ENCODE results near the gene UBE2L5.

The UBE2L5 gene

DNA sequence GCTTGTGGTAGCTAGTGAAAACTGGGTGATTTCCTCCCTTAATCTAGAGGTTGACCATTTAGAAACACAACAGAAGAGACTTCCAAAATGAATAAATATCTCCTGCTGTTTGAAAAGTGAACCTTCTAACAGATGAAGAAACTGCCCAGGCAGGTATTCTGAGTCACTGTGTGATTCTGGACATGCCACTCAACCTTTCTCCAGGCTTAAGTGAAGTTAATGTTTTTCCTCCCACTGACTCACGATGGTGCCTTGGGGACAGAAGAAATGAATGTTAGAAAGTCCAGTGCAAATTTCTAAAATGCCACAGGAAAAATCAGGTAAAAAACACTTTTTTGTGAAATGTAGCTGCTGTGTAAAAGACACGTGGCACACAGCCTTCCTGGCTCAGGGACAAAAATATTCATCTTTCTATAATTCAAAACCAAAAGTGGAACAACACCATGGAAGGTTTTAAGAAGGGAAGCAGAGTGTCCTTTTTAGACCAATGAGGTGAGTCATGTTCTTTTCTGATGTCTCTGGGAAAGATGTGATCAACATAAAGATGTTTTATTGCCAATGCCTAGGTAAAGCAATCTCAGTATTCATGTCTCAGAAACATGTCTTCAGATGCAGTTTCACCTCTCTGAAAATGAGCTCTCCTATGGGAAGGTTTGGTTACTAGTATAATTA lies 9.1 kb downstream of the UBE2L5 start:
- no peak for TF ChIP-seq GLIS3 (CRISPR knock-in tag; IDR thresholded peaks at IDR 0.05)
- TF ChIP-seq, protein P1, sequence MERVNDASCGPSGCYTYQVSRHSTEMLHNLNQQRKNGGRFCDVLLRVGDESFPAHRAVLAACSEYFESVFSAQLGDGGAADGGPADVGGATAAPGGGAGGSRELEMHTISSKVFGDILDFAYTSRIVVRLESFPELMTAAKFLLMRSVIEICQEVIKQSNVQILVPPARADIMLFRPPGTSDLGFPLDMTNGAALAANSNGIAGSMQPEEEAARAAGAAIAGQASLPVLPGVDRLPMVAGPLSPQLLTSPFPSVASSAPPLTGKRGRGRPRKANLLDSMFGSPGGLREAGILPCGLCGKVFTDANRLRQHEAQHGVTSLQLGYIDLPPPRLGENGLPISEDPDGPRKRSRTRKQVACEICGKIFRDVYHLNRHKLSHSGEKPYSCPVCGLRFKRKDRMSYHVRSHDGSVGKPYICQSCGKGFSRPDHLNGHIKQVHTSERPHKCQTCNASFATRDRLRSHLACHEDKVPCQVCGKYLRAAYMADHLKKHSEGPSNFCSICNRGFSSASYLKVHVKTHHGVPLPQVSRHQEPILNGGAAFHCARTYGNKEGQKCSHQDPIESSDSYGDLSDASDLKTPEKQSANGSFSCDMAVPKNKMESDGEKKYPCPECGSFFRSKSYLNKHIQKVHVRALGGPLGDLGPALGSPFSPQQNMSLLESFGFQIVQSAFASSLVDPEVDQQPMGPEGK (CRISPR knock-in tag; IDR thresholded peaks at IDR 0.05; ENCODE audit: borderline replicate concordance) = no peak
- TF ChIP-seq BACH2 (CRISPR knock-in tag; IDR thresholded peaks at IDR 0.05; ENCODE audit: borderline replicate concordance) = no peak
- TF ChIP-seq ZFP3 (CRISPR knock-in tag; IDR thresholded peaks at IDR 0.05) = no peak
- TF ChIP-seq ZNF70 (CRISPR knock-in tag; IDR thresholded peaks at IDR 0.05) = no peak
- TF ChIP-seq ZNF8 (CRISPR knock-in tag; IDR thresholded peaks at IDR 0.05) = no peak
- TF ChIP-seq, protein P2, sequence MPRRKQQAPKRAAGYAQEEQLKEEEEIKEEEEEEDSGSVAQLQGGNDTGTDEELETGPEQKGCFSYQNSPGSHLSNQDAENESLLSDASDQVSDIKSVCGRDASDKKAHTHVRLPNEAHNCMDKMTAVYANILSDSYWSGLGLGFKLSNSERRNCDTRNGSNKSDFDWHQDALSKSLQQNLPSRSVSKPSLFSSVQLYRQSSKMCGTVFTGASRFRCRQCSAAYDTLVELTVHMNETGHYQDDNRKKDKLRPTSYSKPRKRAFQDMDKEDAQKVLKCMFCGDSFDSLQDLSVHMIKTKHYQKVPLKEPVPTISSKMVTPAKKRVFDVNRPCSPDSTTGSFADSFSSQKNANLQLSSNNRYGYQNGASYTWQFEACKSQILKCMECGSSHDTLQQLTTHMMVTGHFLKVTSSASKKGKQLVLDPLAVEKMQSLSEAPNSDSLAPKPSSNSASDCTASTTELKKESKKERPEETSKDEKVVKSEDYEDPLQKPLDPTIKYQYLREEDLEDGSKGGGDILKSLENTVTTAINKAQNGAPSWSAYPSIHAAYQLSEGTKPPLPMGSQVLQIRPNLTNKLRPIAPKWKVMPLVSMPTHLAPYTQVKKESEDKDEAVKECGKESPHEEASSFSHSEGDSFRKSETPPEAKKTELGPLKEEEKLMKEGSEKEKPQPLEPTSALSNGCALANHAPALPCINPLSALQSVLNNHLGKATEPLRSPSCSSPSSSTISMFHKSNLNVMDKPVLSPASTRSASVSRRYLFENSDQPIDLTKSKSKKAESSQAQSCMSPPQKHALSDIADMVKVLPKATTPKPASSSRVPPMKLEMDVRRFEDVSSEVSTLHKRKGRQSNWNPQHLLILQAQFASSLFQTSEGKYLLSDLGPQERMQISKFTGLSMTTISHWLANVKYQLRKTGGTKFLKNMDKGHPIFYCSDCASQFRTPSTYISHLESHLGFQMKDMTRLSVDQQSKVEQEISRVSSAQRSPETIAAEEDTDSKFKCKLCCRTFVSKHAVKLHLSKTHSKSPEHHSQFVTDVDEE (CRISPR knock-in tag; IDR thresholded peaks at IDR 0.05) = no peak
- TF ChIP-seq ZNF565 (CRISPR knock-in tag; conservative IDR thresholded peaks at IDR 0.05; ENCODE audit: low read depth) = no peak
- no peak for TF ChIP-seq ISL1 (CRISPR knock-in tag; IDR thresholded peaks at IDR 0.05)
- TF ChIP-seq PPARA (CRISPR knock-in tag; IDR thresholded peaks at IDR 0.05; ENCODE audit: borderline replicate concordance) = no peak
- TF ChIP-seq TCF4 (CRISPR knock-in tag; IDR thresholded peaks at IDR 0.05; ENCODE audit: borderline replicate concordance) = no peak
- no peak for TF ChIP-seq CSDC2 (CRISPR knock-in tag; IDR thresholded peaks at IDR 0.05)
- no peak for TF ChIP-seq OSR1 (CRISPR knock-in tag; IDR thresholded peaks at IDR 0.05)
- no peak for TF ChIP-seq ESRRG (CRISPR knock-in tag; IDR thresholded peaks at IDR 0.05)
- TF ChIP-seq RARB (CRISPR knock-in tag; IDR thresholded peaks at IDR 0.05) = no peak
- TF ChIP-seq, protein P3, sequence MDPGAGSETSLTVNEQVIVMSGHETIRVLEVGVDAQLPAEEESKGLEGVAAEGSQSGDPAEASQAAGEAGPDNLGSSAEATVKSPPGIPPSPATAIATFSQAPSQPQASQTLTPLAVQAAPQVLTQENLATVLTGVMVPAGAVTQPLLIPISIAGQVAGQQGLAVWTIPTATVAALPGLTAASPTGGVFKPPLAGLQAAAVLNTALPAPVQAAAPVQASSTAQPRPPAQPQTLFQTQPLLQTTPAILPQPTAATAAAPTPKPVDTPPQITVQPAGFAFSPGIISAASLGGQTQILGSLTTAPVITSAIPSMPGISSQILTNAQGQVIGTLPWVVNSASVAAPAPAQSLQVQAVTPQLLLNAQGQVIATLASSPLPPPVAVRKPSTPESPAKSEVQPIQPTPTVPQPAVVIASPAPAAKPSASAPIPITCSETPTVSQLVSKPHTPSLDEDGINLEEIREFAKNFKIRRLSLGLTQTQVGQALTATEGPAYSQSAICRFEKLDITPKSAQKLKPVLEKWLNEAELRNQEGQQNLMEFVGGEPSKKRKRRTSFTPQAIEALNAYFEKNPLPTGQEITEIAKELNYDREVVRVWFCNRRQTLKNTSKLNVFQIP (CRISPR knock-in tag; IDR thresholded peaks at IDR 0.05; ENCODE audit: borderline replicate concordance, low read depth) = no peak
- no peak for TF ChIP-seq ZC3H10 (CRISPR knock-in tag; IDR thresholded peaks at IDR 0.05)
- TF ChIP-seq ARNTL (CRISPR knock-in tag; IDR thresholded peaks at IDR 0.05; ENCODE audit: borderline replicate concordance, low read depth) = no peak
- no peak for TF ChIP-seq SNAI2 (CRISPR knock-in tag; IDR thresholded peaks at IDR 0.05)
- TF ChIP-seq ZFP30 (CRISPR knock-in tag; IDR thresholded peaks at IDR 0.05) = no peak
- peak; percentile 10; the same call in 2 of the 3 replicates for ATAC-seq

DNA sequence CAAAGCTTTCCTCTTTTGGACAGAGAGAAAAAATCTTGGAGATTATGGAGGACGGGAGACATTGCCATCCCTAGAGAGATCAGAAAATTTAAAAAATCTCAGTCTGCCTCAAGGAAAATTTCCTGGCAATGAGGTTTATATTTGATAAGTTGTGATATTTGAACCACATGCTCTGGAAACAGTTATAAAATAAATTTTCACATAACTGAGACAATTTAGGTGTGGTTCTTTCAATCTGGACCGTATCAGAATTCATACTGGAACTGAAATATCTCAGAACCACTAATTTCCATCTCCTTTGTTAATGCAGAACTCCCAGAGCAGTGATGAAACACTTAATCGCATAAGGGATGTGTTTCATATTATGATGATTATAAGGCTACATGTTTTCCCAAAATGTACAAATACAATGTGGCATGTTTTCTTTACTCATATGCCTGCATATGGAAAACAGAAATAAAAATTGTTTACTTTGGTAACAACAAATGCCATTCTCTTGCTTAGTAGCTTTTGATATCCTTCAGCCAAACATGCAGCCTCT lies 13.7 kb downstream of the UBE2L5 start:
- TF ChIP-seq, protein P2 (CRISPR knock-in tag; IDR thresholded peaks at IDR 0.05) = no peak
- TF ChIP-seq RARB (CRISPR knock-in tag; IDR thresholded peaks at IDR 0.05) = no peak
- no peak for TF ChIP-seq ZNF8 (CRISPR knock-in tag; IDR thresholded peaks at IDR 0.05)
- TF ChIP-seq SNAI2 (CRISPR knock-in tag; IDR thresholded peaks at IDR 0.05) = no peak
- TF ChIP-seq, protein P4, sequence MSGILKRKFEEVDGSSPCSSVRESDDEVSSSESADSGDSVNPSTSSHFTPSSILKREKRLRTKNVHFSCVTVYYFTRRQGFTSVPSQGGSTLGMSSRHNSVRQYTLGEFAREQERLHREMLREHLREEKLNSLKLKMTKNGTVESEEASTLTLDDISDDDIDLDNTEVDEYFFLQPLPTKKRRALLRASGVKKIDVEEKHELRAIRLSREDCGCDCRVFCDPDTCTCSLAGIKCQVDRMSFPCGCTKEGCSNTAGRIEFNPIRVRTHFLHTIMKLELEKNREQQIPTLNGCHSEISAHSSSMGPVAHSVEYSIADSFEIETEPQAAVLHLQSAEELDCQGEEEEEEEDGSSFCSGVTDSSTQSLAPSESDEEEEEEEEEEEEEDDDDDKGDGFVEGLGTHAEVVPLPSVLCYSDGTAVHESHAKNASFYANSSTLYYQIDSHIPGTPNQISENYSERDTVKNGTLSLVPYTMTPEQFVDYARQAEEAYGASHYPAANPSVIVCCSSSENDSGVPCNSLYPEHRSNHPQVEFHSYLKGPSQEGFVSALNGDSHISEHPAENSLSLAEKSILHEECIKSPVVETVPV (CRISPR knock-in tag; IDR thresholded peaks at IDR 0.05) = no peak
- TF ChIP-seq, protein P5, sequence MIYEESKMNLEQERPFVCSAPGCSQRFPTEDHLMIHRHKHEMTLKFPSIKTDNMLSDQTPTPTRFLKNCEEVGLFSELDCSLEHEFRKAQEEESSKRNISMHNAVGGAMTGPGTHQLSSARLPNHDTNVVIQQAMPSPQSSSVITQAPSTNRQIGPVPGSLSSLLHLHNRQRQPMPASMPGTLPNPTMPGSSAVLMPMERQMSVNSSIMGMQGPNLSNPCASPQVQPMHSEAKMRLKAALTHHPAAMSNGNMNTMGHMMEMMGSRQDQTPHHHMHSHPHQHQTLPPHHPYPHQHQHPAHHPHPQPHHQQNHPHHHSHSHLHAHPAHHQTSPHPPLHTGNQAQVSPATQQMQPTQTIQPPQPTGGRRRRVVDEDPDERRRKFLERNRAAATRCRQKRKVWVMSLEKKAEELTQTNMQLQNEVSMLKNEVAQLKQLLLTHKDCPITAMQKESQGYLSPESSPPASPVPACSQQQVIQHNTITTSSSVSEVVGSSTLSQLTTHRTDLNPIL (CRISPR knock-in tag; IDR thresholded peaks at IDR 0.05; ENCODE audit: low read depth) = no peak
- ATAC-seq = no peak
